ENCODE measurements around the gene L3MBTL4. TPM values are rescaled to one million over a fixed set of nuclear protein-coding genes. Genes with fewer than 3 reads are reported as not detected.
"Not testable (repeated sequence)": the region's sequence is repeated elsewhere in the genome, so short reads cannot be mapped to it uniquely, and the experiment has no call there.

Gene L3MBTL4
- total and polyA plus RNA-seq, 9 of the 15 experiments (the other 6 are each of a cell fraction or from before 2014, with no cell fraction given), result not detected

DNA sequence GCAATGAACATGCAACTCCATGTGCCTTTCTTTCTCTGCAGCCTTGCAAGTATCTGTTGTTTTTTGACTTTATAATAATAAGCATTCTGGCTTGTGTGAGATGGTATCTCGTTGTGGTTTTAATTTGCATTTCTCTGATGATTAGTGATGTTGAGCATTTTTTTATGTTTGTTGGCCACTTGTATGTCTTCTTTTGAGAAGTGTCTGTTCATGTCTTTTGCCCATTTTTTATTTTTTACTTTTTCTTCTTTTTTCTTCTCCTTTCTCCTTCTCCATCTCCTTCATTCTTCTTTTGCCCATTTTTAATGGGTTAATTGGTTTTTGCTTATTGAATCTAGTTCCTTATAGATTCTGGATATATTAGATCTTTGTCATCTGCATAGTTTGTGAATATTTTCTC, 155.4 kb downstream of the L3MBTL4 start:
- H3K27ac ChIP-seq (ENCODE audit: extremely low read depth, low read depth, low read length); BruUV-seq (replicated peaks): not testable (repeated sequence)

More for the DNA sequence above, 155.4 kb downstream of the L3MBTL4 start:
- H2AFZ ChIP-seq (ENCODE audit: low read depth, low read length); H3K36me3 ChIP-seq (ENCODE audit: control insufficient read depth, insufficient read depth, low read length); H3K4me3 ChIP-seq; ATAC-seq; CTCF ChIA-PET (ENCODE audit: low intra/inter-chr PET ratio); H3K4me2 ChIP-seq (ENCODE audit: insufficient read depth, low read length); DNase-seq (ENCODE audit: extremely low read depth in 1 of 4, low spot score in 3 of 4); H3K4me1 ChIP-seq (replicated peaks in 1 of 2; ENCODE audit: control insufficient read depth in 2 of 2, insufficient read depth in 2 of 2, low read length in 2 of 2); H3K27me3 ChIP-seq (ENCODE audit: control insufficient read depth in 2 of 2, insufficient read depth in 2 of 2, low read length in 2 of 2); H3K9me3 ChIP-seq (replicated peaks; ENCODE audit: control insufficient read depth, insufficient read depth, low read depth, low read length); intact Hi-C loops (cut with micrococcal nuclease); H3K9ac ChIP-seq (ENCODE audit: insufficient read depth in 1 of 2, low read depth in 2 of 2, low read length in 2 of 2); H3K9me1 ChIP-seq (ENCODE audit: control insufficient read depth, insufficient read depth, low read length); in situ Hi-C loops (cut with MboI); H4K20me1 ChIP-seq (replicated peaks; ENCODE audit: control insufficient read depth, insufficient read depth, low read length); H3K79me2 ChIP-seq (ENCODE audit: control insufficient read depth, insufficient read depth, low read length); POLR2A ChIA-PET; FAIRE-seq: not testable (repeated sequence)
- TF ChIP-seq, protein P1, sequence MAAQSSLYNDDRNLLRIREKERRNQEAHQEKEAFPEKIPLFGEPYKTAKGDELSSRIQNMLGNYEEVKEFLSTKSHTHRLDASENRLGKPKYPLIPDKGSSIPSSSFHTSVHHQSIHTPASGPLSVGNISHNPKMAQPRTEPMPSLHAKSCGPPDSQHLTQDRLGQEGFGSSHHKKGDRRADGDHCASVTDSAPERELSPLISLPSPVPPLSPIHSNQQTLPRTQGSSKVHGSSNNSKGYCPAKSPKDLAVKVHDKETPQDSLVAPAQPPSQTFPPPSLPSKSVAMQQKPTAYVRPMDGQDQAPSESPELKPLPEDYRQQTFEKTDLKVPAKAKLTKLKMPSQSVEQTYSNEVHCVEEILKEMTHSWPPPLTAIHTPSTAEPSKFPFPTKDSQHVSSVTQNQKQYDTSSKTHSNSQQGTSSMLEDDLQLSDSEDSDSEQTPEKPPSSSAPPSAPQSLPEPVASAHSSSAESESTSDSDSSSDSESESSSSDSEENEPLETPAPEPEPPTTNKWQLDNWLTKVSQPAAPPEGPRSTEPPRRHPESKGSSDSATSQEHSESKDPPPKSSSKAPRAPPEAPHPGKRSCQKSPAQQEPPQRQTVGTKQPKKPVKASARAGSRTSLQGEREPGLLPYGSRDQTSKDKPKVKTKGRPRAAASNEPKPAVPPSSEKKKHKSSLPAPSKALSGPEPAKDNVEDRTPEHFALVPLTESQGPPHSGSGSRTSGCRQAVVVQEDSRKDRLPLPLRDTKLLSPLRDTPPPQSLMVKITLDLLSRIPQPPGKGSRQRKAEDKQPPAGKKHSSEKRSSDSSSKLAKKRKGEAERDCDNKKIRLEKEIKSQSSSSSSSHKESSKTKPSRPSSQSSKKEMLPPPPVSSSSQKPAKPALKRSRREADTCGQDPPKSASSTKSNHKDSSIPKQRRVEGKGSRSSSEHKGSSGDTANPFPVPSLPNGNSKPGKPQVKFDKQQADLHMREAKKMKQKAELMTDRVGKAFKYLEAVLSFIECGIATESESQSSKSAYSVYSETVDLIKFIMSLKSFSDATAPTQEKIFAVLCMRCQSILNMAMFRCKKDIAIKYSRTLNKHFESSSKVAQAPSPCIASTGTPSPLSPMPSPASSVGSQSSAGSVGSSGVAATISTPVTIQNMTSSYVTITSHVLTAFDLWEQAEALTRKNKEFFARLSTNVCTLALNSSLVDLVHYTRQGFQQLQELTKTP (IDR thresholded peaks at IDR 0.05; ENCODE audit: low read depth in 1 of 2, partially characterized antibody in 2 of 2), result peak in 1 of 2 experiments; percentile 96
- 0% methylated on average over 1 of the region's 1 CpG for WGBS (ENCODE audit: insufficient coverage, low coverage, missing lambda C conversion rate)

All from K562 (cell line).